Measurements from ENCODE around the gene FGD1.

DNA sequence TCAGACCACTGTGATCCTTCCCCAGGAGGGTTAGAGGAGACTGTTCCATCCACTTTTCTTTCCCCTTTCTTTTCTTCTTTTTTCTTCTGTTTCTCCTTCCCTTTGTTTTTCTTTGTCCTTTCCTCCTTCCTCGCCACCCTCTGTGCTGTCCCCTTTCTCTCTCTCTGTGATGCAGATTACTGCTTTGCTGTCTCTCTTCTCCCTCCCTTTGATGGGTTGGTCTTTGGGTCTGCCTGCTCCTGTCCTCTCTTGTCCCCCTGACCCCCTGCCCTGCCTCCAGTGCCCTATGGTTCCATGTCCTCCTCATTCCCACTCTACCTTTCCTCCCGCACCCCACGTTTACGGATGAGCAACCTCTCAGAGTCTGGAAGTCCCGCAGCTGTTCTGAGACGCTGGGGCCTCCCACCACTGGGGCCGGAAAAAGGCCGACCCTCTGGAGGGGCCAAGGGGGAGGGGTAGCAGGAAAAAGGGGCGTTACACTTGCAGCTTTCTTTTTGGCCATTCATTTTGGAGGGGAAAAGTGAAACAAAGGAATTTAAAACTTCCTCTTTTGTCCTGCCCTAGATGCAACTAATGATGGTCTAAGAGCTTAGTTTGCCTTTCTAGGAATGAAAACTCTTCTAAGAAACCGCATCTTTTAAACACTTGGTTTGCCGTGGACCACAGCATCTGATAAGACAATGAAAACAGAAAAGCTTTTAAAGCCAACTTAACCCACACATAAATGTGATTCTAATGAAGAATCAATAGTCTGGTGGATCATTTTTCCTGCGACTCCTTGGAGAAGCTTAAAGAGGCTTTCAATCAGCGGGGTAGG, 80.3 kb downstream of the FGD1 start:
- TF ChIP-seq, protein P1, sequence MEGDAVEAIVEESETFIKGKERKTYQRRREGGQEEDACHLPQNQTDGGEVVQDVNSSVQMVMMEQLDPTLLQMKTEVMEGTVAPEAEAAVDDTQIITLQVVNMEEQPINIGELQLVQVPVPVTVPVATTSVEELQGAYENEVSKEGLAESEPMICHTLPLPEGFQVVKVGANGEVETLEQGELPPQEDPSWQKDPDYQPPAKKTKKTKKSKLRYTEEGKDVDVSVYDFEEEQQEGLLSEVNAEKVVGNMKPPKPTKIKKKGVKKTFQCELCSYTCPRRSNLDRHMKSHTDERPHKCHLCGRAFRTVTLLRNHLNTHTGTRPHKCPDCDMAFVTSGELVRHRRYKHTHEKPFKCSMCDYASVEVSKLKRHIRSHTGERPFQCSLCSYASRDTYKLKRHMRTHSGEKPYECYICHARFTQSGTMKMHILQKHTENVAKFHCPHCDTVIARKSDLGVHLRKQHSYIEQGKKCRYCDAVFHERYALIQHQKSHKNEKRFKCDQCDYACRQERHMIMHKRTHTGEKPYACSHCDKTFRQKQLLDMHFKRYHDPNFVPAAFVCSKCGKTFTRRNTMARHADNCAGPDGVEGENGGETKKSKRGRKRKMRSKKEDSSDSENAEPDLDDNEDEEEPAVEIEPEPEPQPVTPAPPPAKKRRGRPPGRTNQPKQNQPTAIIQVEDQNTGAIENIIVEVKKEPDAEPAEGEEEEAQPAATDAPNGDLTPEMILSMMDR (IDR thresholded peaks at IDR 0.05) = no peak
- TF ChIP-seq POLR2AphosphoS5 (IDR thresholded peaks at IDR 0.05) = no peak
